UCSD-AML1 (cell line): ENCODE results near the gene ZNF582.

Experiments
- DNase-seq: peaks from one replicate; lab custom pipeline; 2025; ENCODE audit not compliant: unreplicated experiment; lab: John Stamatoyannopoulos, UW

The ZNF582 gene

GRCh38 chr19:56393119-56394012 is at the start of gene ZNF582:
ZNF582 (minus strand) TSS chr19:56393534; CDS start chr19:56391752, 1,782 bp downstream.
- DNase-seq, result peak; percentile 90

DNA sequence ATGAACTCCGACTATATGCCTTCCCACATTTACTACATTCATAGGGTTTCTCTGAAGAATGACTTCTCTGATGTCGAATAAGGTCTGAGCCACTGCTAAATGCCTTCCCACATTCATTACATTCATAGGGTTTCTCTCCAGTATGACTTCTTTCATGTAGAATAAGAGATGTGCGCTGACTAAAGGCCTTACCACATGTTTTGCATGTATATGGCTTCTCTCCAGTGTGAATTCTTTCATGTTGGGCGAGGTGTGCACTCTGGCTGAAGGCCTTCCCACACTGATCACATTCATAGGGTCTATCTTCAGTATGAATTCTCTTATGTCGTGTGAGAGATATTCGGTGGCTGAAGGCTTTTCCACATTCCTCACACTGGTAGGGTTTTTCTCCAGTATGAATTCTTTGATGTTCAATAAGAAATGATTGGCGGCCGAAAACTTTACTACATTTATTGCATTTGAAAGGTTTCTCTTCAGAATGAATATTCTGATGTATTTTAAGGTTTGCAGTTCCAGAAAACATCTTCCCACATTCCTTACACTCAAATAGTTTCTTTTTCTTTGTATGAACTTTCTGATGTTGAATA is 48.0 kb upstream of the ZNF582 start:
- no peak for DNase-seq

GRCh38 chr19:56423985-56424353 is 30.6 kb upstream of the ZNF582 start:
- DNase-seq, result no peak

DNA sequence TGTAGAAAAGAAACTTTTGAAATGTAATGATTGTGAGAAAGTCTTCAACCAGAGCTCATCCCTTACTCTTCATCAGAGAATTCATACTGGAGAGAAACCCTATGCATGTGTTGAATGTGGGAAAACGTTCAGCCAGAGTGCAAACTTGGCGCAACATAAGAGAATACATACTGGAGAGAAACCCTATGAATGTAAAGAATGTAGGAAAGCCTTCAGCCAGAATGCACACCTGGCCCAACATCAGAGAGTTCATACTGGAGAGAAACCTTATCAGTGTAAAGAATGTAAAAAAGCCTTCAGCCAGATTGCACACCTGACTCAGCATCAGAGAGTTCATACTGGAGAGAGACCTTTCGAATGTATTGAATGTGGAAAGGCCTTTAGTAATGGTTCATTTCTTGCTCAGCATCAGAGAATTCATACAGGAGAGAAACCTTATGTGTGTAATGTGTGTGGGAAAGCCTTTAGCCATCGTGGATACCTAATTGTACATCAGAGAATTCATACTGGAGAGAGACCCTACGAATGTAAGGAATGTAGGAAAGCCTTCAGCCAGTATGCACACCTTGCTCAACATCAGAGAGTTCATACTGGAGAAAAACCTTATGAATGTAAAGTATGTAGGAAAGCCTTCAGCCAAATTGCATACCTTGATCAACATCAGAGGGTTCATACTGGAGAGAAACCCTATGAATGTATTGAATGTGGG is 30.1 kb upstream of the ZNF582 start:
- DNase-seq, result no peak

DNA sequence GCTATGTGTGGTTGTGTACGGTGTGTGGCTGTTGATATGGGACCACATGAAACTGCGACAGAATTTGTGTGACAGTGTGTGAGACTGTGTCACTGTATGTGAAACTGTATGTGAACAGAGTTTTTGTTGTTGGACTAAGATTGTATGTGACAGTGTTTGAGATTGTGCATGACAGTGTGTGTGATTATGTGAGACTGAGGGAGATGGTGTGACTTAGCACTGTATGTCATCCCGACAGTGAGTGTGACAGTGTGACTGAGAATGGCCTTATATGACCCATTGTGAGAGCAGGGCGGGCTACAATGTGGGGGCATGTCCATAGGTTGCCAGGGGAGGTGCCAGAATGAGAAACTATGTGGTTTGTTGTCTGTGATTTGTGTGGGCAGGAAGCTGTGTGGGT is 11.7 kb upstream of the ZNF582 start:
- no peak for DNase-seq

GRCh38 chr19:56404705-56405056 is 11.3 kb upstream of the ZNF582 start:
- DNase-seq, result no peak

DNA sequence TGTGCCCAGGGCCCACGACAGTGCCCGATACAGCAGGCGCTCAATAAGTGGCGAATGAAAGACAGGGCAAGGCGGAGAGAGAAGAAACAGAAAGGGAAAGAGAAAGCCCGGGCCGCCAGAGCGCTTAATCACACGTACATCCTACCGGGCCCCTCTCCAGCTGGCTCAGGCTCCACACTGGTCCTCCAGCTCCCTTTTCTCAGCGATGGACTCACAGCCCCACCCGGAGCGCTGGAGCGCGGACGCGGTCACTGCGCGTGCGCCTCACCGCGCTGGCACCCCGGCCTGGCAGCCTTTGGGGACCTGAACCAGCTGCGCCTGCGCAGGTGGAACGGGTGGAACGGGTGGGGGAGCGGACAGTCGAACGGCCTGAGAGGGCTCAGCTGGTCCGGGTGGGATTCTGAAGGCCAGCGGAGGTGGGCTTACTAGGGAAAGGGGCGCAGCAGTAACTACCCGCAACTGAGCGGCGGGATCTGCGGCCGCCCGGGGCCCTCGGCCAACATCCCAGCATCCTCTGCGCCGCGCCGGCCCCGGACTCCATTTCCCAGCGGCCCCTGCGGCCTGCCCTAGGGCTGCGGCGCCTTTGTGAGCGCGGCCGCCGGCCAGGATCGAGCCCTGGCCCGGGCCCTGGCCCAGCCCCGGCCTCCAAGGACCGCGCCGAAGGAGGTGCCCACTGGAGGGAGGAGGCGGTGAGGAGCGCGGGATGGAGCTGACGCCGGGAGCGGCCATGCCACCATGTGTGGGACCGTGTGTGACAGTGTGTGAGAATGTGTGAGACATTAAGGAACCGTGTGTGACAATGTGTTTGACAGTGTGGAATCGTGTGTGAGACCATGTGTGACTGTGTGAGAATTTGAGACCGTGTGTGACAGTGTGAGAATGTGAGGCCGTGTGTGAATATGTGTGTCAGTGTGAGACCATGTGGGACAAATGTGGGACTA is 10.7 kb upstream of the ZNF582 start, which contains the start of gene ZNF583:
Gene ZNF583, plus strand, starts transcription at position 569 of the 941 bp plus-strand sequence. CDS start 2,783 bp downstream, outside the sequence.
- peak; percentile 92 for DNase-seq

DNA sequence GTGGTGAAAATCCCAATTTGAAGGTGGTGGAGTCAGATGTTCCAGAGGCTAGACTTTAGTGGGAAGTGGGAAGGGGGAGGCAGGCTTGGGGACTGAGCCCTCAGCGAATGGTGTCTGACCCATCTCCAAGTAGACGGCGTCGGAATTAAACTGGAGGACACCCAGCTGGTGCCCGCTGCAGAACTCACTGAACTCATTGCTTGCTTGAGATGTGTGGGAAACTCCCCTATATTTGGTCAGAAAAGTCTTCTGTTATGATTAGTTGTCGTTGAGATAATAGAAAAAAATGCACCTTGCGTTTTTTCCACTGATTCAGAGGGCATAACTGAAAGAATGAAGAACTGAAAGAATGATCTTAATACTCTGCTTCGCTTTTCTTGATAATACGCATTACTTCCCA is 9.9 kb upstream of the ZNF582 start:
- DNase-seq, result no peak

DNA sequence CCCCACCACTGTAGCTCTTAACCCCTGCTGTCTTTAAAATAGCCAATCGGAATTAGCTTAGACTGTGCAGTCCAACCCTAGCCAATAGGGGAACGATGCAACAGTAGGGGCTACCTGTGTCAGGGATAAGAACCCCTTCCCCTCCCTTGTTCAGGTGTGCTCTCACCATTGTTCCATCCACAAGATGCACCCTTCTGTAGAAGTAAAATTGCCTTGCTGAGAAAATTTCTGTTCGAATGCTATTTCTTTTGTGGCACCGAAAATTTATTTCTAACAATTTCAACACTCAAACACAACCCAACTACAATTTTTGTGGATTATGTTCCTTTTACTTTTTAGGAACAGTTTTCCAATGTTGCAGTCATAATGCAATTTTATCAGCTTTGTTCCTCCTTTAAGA is 7.2 kb upstream of the ZNF582 start:
- no peak for DNase-seq

- DNase-seq, result no peak
Observed at GRCh38 chr19:56398809-56399208, 5.5 kb upstream of the ZNF582 start.

DNA sequence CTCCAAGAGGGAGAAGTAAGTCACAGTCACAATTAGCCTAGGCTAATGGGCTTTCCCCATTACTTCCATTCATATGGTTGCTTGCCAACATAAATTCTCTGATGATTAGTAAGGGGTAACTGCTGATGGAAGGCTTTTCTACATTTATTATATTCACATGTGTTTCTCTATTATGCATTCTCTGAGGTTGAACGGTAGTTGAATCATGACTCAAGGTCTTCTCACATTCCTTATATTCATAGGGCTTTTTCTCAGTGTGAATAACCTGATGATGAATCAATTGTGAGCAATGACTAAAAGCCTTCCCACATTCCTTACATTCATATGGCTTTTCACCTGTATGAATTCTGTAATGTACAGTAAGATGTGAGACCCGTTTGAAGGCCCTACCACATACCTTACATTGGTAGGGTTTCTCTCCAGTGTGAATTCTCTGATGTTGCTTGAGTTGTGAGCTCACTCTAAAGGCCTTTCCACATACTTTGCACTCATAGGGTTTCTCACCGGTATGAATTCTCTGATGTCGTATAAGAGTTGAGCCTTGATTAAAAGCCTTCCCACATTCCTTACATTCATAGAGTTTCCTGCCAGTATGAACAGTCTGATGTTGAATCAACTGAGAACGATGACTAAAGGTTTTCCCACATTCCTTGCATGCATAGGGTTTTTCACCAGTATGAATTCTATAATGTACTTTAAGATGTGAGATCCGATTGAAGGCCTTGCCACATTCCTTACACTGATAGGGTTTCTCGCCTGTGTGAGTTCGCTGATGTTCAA is 9.3 kb downstream of the ZNF582 start:
- DNase-seq, result no peak

GRCh38 chr19:56377105-56377924 is 16.0 kb downstream of the ZNF582 start:
- no peak for DNase-seq

GRCh38 chr19:56372281-56372680 is 21.1 kb downstream of the ZNF582 start:
- DNase-seq, result no peak

- no peak for DNase-seq
Observed at GRCh38 chr19:56369886-56370676, 23.3 kb downstream of the ZNF582 start.

DNA sequence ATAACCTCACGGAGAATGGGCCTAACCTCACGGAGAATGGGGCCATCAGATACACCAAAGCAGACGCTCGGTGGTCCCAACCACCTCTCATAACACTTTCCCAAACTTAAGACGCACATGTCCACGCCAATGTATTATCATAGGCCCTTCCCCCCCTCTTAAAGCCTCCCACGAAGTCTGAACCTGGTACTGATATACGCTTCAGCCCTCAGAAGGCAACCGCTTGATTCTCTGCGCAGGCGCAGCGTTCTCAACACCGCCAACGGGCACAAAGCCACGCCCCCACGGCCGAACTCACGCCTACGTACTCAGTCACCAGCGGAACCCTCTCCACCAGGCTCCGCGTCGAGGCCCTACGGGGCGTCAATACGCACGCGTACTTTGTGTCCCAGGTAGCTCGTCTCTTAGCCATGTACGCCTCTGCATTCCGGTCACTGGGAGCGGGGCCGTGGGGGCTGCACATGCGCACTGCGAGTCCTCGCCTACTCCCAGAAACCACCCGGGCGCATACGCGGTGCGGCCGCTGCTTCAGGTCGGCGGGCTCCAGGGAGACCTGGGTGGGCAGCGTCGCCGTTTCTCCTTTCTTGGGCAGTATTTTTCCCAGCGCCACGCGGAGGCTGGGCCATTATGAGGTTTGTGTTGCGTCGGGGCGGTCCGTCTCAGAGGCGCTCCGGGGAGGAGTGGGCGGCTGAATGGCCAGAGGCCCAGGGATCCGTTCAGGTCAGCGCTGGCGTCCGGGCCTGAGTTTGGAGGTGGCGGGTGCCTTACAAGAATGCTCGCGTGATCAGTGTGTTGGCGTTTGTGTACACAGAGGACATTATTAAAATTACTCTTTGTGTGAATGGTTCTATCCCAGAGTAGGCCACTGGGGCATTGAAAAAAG is 25.3 kb downstream of the ZNF582 start:
- no peak for DNase-seq

DNA sequence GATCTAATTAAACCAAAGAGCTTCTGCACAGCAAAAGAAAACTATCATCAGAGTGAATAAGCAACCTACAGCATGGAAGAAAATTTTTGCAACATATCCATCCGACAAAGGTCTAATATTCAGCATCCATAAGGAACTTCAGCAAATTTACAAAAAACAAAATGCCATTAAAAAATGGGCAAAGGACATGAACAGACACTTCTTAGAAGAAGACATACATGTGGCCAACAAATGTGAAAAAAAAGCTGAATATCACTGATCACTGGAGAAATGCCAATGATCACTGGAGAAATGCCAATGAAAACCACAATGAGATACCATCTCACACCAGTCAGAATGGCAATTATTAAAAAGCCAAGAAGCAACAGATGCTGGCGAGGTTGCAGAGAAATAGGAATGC is 32.5 kb downstream of the ZNF582 start:
- no peak for DNase-seq

DNA sequence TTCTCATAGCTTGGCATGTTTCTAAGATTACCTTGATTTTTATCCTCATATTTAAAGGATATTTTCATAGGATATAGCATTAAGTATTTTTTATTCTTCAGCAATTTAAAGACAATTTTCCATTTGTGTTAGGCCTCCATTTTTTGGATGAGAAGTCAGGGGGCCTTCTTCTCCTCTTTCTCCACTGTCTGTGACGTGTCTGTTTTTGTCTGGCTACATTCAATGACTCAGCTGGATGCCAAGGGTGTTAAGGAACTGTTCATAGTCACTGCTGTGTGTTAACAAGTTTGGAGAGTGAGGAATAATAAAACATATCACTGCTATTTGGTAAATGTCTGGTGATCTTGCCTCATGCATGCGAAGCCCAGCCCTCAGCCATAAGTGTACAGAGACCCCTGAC is 36.4 kb downstream of the ZNF582 start:
- DNase-seq, result no peak
